Raji (cell line): ENCODE results near the gene CBX5.

Experiments
- POLR2A ChIP-seq: IDR thresholded peaks from 2 replicates; pipeline ENCODE4 v1.6.1; 2011; ENCODE audit warnings: low read depth, low read length, control low read depth; ENCODE audit not compliant: insufficient read depth

The CBX5 gene

DNA sequence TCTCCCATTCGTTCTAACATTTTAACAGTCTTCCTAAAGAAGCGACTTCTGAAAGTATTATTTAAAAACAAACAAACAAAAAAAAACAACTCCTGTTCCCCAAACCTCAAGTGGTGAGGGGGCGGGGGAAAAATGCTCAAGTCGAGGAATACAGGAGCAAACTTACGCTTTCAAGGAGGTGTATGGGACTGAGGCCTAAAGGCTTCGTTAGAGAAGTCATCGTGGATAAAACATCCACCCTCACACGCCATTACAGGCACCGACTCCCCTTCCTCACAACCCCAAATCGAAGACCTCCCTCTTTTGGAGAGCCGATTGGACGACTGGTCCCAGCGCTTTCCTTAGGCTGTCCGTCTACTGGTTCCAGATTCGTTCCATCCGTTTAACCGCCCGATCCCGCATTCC is 693 bp downstream of the CBX5 start:
- TF ChIP-seq POLR2A, result no peak

DNA sequence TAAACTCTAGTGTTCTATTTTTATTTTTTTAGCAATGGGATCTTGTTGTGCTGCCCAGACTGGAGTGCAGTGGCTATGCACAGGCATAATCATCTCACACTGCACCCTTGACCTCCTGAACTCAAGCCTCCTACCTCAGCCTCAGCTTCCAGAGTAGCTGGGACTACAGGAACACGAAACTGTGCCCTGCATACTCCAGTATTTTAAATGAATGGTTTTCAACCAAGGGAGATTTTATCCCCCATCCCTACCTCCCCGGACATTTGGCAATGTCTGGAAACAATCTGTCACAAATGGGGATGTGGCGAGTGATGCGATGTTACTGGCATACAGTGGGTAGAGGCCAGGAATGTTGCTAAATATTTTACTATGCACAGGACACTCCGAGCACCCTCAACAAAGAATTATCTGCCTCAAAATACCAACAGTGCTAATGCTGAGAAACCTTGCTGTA is 2.1 kb downstream of the CBX5 start:
- TF ChIP-seq POLR2A, result no peak

DNA sequence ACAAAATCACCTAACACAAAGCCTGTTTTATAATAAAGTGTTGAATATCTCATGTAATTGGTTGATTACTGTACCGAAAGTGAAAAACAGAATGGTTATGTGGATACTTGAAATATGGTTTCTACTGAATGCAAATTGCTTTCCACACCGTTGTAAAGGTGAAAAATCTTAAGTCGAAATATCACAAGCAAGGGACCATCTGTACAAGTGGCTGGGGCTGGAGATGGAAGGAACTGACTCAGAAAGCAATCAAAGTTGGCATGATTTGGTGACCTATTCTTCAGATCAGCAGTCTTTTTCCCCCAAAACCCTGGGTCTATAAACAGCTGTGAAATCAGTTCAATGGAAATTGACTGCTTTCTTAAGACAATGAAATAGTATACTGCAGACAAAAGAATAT is 3.6 kb downstream of the CBX5 start:
- TF ChIP-seq POLR2A, result no peak

DNA sequence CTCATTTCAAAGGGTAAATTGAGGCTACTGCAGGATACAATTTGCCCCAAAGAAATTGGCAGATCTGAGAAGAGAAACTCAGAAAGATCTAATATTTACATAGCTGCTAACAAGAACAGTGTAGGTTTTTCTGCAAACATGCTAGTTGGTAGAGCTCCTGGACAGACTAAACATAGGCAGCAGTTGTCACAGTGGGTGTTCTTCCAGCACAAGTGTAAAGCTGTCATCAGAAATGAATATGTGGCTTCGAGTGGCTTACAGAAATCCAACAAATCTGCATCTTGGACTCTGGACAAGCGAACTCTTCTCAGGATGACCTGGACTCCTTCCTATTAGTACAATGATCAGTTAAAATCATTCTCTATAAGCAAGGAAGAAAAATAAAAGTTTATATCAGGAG is 5.9 kb downstream of the CBX5 start:
- TF ChIP-seq POLR2A, result no peak

DNA sequence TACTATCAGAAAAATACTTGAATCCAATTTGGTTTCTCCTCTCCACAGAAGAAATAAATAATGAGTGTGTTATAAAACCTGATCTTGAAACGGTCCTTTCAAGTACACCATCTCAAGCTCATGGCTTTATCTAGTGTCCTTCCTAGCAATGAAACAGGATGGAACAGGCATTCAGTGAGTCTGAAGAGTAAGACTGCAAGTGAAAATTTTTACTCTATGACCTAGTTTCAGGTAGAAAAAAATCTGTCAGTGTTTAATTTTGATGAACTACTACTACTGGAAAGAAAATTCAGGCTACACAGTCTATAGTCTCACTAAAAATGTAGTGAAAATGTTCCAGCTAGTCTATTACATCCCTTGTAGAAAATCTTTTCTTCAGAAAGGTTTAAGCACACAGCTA is 7.7 kb downstream of the CBX5 start:
- TF ChIP-seq POLR2A, result no peak

DNA sequence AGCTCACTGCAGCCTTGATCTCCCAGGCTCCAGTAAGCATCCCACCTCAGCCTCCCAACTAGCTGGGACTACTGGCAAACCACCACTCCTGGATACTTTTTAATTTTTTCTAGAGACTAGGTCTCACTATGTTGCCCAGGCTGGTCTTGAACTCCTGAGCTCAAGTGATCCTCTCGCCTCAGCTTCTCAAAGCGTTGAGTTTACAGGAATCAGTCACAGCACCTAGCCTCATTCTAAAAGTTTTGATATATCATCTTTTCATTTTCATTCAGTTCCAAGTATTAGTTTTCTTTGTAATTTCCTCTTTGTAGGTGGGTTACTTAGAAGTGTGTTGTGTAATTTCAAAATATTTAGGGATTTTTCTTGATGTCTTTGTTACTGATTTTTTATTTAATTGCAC is 9.6 kb downstream of the CBX5 start:
- no peak for TF ChIP-seq POLR2A

DNA sequence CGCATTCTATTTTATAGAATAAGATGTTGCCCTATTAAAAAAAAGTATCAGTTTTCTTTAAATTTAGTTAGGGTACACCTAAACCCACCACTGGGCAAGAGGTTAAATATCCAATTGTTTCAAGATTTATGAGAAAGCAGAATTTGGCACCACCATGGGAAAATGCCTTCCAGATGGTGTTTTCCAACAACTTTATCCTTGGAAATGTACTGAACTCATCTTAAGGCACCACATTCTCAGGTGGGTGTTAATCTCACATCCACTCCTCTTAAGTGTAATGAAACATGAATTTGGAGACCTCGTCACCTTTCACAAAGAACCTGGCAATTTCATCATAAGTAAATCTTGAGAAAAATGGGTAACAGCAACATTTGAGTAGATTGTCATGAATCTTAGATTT is 13.1 kb downstream of the CBX5 start:
- TF ChIP-seq POLR2A, result no peak

DNA sequence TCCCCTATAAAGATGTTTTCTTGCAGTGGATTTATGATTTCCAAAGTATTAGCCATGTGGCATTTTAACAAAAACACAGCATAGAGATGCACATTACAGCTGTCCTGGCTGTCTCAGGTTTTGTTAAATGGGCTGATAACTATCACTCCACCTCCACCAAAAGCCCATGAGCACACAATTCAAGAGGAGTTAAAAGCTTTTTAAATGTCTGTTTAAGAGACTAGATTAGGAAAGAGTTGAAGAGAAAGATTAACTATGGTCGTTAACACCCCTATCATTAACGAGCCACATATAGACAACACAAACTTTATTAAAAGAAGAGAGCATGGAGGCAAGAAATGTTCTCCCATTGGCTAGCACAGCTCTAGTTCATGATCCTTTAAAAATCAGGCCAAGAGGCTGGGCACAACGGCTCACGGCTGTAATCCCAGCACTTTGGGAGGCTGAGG is 14.5 kb downstream of the CBX5 start:
- TF ChIP-seq POLR2A, result no peak

DNA sequence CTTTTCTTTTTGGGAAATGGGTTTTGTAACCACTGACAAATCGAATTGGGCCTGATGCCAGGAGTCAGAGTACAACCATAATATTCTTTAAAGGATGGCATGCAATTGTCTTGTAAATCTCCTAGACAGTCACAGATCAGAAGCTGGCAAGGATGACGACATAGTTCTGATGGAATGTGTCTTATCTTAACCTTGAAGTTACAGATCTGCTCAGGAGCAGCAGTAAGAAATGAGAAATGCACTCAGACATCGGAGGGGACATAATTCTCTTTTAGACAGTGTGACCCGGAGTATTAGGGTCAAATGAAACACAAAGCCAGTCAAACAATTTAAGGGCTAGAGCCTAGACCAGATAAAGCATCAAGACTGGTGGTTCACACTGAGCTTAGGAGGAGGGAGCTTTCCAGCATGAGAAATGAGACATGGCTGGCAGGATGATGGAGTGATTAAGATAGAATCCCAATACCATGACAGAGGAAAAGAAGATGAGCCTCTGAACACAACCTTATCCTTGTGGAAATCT is 17.5 kb downstream of the CBX5 start:
- no peak for TF ChIP-seq POLR2A

DNA sequence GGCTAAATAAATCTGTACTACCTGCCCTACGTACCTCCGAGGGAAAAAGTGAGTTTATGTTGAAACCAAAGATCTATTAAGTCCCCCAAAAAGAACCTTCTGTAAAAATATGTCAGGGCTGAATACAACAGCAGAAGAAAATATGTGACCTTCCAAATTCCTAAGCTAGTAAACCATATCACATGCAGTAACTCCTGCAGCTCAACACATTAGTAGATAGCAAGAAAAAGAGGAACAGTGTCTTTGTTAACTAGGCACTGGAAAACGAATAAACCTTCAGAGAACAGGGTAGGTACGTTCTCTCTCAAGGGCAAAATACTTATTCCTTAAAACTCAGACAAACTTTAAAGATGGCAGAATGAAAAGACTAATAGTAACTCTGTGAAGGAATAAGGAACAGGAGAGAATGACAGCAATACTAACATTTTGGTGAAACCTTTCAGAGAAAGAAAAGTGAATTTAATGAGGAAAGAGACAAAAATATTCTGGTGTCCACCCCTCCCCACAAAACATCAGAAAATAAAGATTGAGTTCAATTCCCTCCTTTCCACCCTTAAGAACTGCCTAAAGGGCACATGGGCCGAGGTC is 18.0 kb downstream of the CBX5 start:
- no peak for TF ChIP-seq POLR2A

DNA sequence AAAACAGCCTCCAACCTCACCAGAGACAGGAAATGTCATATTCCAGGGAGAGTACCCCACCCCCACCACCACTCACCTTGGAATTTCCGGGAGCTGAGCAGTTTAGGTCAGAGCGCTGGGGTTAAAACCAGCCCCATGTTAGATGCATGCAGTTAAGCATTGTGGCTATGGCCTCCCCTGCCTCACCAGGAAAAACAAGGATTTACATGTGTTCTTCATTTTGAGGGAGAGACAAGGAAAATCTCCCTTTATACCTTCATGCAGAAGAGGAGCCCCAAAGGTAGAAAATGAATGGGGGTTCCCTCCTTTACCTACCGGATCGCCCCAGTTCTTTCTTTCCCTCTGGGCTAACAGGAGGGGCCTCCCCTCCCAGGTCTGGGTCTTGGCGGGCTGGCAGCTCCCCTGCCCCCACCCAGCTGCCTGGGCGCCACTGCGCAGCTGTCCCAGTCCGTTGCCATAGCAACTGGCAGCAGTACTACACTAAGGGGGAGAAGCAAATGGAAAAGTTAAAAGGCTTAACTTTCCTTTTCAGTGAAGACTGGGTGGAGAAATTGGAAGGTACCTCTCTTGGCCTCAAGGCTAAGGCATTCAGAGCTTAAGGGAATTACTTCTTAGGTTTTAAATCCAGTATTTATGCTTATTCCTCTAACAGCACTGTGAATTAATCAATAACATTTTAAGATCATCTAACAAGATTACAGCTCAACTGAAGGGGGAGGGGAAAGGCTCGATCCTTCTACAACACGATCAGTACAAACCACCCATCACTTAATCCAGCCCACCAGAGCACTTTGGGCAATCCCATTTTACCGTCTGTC is 20.5 kb downstream of the CBX5 start:
- no peak for TF ChIP-seq POLR2A

DNA sequence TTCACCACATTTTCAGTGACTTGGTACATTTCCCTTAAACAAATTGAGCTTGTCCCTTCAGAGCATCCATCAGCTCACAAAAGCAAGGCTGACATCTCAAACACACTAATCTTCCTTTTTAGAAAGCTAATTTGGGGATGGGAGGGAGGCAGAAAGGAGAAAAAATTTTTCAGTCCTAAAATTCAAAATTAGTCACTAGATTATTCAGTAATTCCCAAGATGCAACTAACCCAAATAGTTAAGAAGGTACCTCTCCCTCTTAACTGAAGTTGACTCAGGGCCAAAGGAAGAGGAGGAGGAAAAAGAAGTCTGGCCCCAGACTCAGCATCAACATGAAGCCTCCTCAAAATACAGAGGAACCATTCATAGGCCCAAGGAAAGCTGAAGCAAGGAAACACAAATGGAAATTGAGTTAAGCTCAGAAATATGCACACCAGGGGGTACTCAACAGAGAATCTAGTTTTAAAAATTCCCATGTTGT is 21.7 kb downstream of the CBX5 start:
- no peak for TF ChIP-seq POLR2A

DNA sequence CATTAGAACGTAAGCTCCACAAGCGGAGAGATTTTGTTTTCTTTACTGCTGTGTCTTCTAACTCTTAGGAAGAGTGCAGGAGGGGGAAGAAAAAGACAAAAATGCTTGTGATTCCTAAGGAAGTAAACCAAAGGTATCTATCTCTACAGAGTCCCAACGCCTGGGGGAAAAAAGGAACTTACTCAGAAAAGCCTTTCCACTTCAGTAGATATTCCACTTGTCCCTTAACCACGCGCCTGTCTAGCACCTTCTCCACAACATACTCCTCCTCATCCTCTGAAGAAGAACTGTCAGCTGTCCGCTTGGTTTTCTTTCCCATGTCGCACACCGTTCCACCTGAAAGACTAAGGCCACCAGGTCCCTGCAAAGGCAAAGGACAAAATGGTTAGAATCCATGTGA is 22.6 kb downstream of the CBX5 start:
- no peak for TF ChIP-seq POLR2A

DNA sequence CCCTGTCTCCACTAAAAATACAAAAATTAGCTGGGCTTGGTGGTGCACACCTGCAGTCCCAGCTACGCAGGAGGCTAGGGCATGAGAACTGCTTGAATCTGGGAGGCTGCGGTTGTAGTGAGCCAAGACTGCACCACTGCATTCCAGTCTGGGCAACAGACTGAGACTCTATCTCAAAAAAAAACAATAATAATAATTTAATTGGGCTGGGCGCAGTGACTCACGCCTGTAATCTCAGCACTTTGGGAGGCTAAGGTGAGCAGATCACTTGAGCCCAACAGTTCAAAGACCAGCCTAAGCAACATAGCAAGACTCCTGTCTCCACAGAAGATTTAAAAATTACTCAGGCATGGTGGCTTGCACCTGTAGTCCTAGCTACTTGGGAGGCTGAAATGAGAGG is 26.7 kb downstream of the CBX5 start:
- no peak for TF ChIP-seq POLR2A

DNA sequence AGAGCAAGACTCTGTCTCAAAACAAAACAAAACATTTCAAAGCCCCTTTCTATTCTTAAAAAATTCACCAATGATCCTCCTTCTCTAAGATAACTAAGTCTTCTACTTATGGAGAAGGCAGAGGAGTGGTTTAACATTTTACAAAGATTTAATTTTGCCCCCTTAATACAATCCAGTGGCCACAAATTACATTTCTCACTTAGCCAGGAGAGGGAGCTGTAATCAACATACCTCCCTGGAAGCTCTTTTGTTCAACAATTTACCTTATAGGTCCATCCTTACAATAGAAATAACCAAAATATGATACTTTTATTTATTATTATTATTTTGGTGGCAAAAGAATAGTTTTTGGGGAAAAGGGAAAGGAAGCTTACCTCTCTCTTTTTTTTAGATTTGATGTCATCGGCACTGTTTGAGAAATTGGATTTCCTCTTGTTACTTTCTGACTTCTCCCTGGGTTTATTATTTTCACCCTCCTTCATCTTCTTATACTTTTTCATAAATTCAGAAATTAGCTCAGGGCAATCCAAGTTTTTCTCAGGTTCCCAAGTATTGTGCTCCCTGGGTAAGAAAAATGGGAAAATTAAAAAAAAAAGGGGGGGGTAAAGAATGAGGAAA is 28.1 kb downstream of the CBX5 start:
- TF ChIP-seq POLR2A, result no peak

DNA sequence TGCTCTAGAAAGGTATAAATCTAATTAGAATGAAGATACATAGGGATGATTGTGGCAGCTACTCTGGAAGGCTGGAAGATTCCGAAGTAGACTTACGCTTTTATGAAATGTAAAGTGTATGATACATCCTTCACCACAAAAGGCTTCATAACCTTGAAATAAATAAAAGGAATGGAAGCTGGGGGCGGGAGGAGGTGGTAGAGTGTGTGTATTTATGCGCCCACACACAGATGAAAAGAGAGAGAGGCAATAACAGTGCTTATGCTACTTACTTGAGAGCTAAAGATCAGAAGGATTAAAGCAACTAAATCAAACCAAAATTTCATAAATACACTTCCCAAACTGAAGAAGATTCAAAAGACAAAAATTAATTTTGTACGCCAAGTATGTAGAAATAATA is 30.4 kb downstream of the CBX5 start:
- no peak for TF ChIP-seq POLR2A
